Omental fat pad (tissue), 4 donors: ENCODE data around the gene LY86. TPM values are rescaled to one million over a fixed set of nuclear protein-coding genes. Genes with fewer than 3 reads are reported as not detected.

Source experiments
- ATAC-seq: fragments of 150-250 bp; one replicate; pipeline ENCODE4 v1.9.1; 2016; ENCODE audit warnings: mild to moderate bottlenecking, moderate library complexity; ENCODE audit not compliant: low FRiP score
- DNase-seq: peaks from one replicate; pipeline ENCODE4 v3.0.0-alpha.2; 2019; ENCODE audit warnings: low spot score
- total RNA-seq, 4 donors: library from RNA; depleted of rRNA; stranded (reverse); fragments of >200 nt; gene quantifications; one replicate each; pipeline ENCODE4 v1.1.0, GENCODE V29; 2016
- TF ChIP-seq, protein P1 (sequence below), 3 donors: fragments of 450-650 bp; IDR thresholded peaks; one replicate each; pipeline ENCODE4 v1.5.1; 2016 to 2017; ENCODE audit warnings: antibody characterized with exemption in 3 of 3, mild to moderate bottlenecking in 3 of 3, moderate library complexity in 2 of 3

The LY86 gene
- total RNA-seq, 4 donors from 2014 or later, result 2.7 to 11.6 (median 8.1) TPM

DNA sequence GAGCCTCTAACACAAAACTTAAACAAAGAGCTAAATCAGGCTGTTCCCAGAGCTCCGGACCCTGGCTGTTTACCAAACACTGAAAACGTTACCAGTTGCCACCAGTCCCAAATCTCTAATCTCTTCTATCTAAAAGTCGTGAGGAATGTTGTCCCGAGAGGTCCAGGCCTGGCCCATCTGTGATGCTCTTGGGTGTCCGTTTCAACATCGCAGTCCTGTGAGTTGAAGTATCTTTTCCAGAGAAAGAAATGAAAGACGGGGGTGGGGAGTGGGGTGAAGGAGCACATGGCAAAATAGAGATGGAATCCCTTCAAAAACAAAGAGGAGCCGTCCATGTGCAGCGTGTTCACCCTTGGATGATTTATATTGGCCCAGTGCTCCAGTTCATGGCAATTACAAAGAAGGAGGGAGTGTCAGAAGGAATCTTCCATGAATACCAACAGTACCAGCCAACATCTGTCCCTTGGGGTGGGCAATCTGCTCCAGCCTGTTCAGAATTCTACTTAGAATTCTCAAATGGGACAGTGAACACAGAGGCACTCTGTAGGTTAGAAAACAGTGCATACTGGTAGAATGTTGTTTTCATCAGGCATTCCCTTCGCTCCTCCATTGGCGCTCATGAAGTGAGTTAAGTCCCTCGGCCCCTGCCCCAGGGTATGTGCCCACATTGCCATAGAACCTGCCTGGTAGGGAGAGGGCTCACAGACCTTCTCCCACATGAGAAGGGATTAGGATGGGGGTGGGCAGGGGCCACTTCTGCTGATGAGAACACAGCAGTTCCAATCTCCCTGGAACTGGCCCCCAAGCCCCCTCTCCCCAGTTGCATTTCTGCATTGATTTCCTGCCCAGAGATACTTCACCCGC lies 112.1 kb downstream of the LY86 start:
- ATAC-seq (no peak), DNase-seq (no peak)
- TF ChIP-seq, protein P1, sequence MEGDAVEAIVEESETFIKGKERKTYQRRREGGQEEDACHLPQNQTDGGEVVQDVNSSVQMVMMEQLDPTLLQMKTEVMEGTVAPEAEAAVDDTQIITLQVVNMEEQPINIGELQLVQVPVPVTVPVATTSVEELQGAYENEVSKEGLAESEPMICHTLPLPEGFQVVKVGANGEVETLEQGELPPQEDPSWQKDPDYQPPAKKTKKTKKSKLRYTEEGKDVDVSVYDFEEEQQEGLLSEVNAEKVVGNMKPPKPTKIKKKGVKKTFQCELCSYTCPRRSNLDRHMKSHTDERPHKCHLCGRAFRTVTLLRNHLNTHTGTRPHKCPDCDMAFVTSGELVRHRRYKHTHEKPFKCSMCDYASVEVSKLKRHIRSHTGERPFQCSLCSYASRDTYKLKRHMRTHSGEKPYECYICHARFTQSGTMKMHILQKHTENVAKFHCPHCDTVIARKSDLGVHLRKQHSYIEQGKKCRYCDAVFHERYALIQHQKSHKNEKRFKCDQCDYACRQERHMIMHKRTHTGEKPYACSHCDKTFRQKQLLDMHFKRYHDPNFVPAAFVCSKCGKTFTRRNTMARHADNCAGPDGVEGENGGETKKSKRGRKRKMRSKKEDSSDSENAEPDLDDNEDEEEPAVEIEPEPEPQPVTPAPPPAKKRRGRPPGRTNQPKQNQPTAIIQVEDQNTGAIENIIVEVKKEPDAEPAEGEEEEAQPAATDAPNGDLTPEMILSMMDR (IDR thresholded peaks at IDR 0.05), result no peak

DNA sequence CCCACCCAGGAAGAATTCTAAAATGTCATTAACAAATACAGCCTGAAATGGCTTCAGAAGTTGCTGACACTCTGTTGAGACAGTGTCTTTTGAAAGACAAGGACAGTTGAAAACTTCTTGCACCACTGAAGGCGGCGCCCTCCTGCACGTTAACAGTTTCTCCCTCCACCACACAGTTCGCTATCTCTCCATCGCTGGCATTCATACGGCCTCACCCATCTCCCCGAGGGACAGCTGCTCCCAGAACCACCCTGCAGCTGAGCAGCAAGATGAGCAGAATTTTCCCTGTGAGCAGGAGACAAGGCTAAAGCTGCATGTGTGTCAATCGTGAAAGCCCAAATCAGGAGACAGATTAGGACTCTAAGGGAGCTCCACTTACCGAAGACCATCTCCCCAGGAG lies 113.3 kb downstream of the LY86 start:
- ATAC-seq (no peak), DNase-seq (no peak)
- TF ChIP-seq, protein P1 (IDR thresholded peaks at IDR 0.05), result no peak

DNA sequence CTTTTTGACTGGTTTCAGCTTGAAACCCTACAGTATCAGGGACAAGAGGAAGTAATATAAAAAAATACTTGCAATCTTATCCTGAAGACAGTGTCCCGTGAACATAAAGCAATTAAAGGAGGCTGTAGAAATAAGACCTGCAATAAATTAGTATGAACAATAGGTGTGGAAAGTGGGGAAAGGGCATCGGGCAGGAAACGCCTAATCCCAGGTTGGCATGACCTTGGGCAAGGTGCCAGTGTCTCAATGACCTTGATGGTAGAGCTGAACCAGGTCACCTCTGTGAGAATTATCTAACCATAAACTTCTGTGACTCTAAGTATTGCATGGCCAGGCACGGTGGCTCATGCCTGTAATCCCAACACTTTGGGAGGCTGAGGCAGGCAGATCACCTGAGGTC lies 115.2 kb downstream of the LY86 start:
- TF ChIP-seq, protein P1 (IDR thresholded peaks at IDR 0.05), result no peak
- ATAC-seq (no peak), DNase-seq (no peak)
